HG03354 (cell line): Measurements from ENCODE around the gene ACTR1A.

Source experiments
- ATAC-seq: cut with Tn5 transposase; IDR thresholded peaks from one replicate; pipeline ENCODE4 v1.9.1; 2021; ENCODE audit warnings: mild to moderate bottlenecking; ENCODE audit not compliant: unreplicated experiment, poor library complexity, severe bottlenecking

ACTR1A gene

DNA sequence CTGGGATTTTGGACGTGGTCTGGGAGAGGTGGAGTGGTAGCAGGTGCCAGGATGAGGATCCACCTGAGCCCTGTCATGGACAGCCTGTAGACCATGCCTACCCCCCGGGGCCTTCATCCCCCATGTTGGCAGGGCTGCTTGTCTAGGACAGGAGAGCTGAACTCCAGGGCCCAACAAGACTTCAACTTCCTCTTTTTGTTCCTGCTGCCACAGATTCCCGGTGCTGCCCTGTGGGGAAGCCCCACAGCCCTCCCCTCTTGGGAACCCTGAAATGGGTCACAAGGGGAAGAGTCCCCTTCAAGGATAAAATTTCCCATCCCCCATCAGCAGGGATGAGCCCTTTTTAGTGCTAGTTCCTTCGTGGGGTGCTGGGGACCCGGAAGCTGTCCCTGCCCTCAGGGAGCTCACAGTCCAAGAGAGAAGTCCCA is 68.9 kb downstream of the ACTR1A start:
- ATAC-seq = no peak

DNA sequence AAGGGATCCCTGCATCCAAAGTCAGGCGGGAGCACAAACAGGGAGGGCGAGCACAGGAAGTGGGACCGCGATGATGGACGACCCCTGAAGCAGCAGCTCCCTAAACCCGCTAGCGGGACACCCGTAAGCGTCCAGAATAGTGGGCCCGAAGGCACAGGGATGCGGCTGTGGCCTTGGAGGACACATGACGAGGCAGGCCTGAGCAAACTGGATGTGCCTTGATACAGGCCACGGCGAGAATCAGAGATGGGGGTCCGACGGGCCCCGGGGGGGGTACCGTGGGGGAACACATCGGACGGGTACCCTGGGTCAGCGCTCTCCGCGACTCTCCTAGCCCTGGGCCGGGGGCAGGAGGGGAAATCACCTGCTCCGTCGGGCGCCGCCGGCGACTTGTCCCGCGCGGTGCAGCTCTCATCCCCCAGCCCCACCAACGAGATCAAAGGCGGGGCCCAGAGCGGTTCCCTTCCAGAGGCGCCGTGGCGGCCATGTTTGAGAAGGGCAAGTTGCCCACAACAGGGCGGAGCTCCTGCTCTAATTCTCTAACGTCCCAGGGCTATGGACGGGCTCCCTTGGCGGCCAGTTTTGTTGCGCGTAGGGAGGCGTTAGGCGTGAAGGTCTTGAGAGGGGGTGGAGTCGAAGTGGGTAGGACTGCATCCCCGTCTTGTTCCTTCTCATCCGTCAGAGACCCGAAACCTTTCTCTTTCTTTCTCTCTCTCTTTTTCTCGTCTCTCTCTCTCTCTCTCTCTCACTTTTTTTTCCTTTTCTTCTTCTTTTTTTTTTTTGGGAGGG is 70.2 kb downstream of the ACTR1A start, which contains the start of gene CUEDC2:
Gene CUEDC2, minus strand, starts transcription at position 413 of the 789 bp plus-strand sequence. CDS start 7,386 bp downstream, outside the sequence.
- peak; percentile 89 for ATAC-seq

DNA sequence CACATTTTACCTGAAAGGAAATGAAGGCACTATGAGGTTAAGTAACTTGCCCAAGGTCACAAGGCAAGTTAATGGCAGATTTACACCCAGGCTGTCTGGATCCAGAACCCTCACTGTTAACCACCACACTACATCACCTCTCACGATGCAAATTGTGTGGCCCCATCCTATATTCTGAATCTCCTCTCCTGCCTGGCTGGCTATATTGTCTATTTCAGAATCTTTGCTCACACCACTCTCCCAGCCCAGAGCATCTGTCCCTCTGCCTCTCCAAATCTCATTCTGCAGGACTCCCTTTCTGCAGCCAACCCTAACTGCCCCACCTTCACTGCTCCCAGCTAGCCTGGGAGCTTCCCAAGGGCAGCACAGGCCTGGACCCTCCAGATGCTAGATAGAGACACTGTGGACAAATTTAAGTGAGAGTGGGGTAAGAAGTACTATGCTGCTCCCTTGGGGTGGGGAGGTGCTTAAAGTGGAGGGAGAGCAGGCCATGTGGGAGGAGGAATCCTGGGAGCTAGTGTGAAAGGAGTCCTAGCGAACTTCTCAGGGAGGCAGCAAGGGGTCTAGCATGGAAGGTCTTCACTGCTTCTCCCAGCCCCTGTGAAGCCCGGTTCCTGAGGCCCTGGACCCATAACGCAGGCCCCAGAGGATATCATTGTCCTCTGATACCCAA is 70.9 kb downstream of the ACTR1A start:
- no peak for ATAC-seq

DNA sequence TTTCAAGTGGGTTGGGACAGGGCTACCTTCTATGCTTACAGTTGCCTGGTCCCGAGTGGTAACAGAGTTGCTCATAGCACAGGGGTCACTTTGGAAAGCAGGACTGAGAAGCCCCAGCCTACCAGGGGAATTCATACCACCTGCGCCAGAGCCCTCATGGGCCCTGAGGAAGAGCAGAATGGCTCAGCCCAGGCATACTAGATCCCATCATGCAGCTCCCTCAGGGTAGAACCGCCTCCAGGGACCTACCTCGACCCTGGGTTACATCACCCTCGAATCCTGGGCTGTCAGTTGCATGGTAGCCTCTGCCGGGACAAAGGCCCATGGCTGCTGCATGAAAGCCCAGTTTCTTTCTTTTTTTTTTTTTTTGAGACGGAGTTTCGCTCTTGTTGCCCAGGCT is 73.0 kb downstream of the ACTR1A start:
- no peak for ATAC-seq
